K562 (cell line): ENCODE results near the gene USP48. TPM values are rescaled to one million over a fixed set of nuclear protein-coding genes. Genes with fewer than 3 reads are reported as not detected.

Experiments used
- ATAC-seq: fragments of 200-7000 bp; cut with Tn5 transposase; 3 replicates; pipeline ENCODE4 v1.9.1; 2020; ENCODE audit warnings: moderate library complexity
- BruUV-seq: library from RNA; stranded (reverse); fragments of 400-500 nt; replicated peaks from 2 replicates; lab custom pipeline; 2021; lab: Mats Ljungman, UMichigan
- CTCF ChIA-PET: fragments of 300-600 bp; formaldehyde crosslinking; extraction: SDS; loops from one replicate; lab custom pipeline; 2021; ENCODE audit warnings: low intra/inter-chr PET ratio; lab: Yijun Ruan, JAX
- POLR2A ChIA-PET: fragments of 300-600, 350-650 bp; sonication (Branson Sonifier 250); formaldehyde crosslinking; extraction: SDS; loops from one replicate; lab custom pipeline; 2021; ENCODE audit warnings: antibody characterized with exemption, inconsistent platforms; lab: Yijun Ruan, JAX
- DNase-seq, 4 experiments: peaks; one replicate each; pipeline versions ENCODE4 v3.0.0 to v3.0.0-alpha.2; 2011 to 2018; ENCODE audit warnings: low spot score in 3 of 4, mixed read lengths in 3 of 4; ENCODE audit errors: extremely low read depth in 1 of 4
- FAIRE-seq: peaks from 2 replicates; lab custom pipeline; 2011; peaks lifted over from hg19 to GRCh38; lab: Jason Lieb, UNC
- H2AFZ ChIP-seq: 2 replicates; pipeline ENCODE4 v1.6.0; 2011; ENCODE audit warnings: low read depth, low read length, control low read depth, inconsistent platforms
- H3K27ac ChIP-seq: fragments of 200-600 bp; 3 replicates; pipeline ENCODE4 v1.8.0; 2011; ENCODE audit warnings: low read depth, mild to moderate bottlenecking, control low read depth, inconsistent platforms, low read length, moderate library complexity, mixed read lengths; ENCODE audit errors: extremely low read depth
- H3K27me3 ChIP-seq, 2 experiments: fragments of 300-600 bp in 1 of 2; 2 replicates in 1 of 2; 3 replicates in 1 of 2; pipeline versions ENCODE4 v1.6.0 to v1.8.0; 2011; ENCODE audit warnings: inconsistent platforms in 2 of 2, low read length in 2 of 2, mild to moderate bottlenecking in 1 of 2, mixed read lengths in 1 of 2, moderate library complexity in 1 of 2; ENCODE audit not compliant: control insufficient read depth in 2 of 2, insufficient read depth in 2 of 2
- H3K36me3 ChIP-seq: fragments of 300-600 bp; 3 replicates; pipeline ENCODE4 v1.8.0; 2011; ENCODE audit warnings: mild to moderate bottlenecking, low read length, inconsistent platforms; ENCODE audit not compliant: control insufficient read depth, insufficient read depth
- H3K4me1 ChIP-seq, 2 experiments: fragments of 200-600 bp in 1 of 2; replicated peaks in 1 of 2; 2 replicates in 1 of 2; 3 replicates in 1 of 2; pipeline versions ENCODE4 v1.5.1 to v1.8.0; 2011; ENCODE audit warnings: inconsistent platforms in 2 of 2, low read length in 2 of 2, mild to moderate bottlenecking in 1 of 2, mixed read lengths in 1 of 2, moderate library complexity in 1 of 2; ENCODE audit not compliant: control insufficient read depth in 2 of 2, insufficient read depth in 2 of 2
- H3K4me2 ChIP-seq: 2 replicates; pipeline ENCODE4 v1.6.1; 2011; ENCODE audit warnings: low read length, control low read depth, inconsistent platforms, mixed read lengths; ENCODE audit not compliant: insufficient read depth
- H3K4me3 ChIP-seq: fragments of 200-600 bp; sonication (generic), shearing (Covaris generic); 2 replicates; pipeline ENCODE4 v1.5.1; 2016; ENCODE audit warnings: control low read depth, inconsistent platforms
- H3K79me2 ChIP-seq: fragments of 200-600 bp; 3 replicates; pipeline ENCODE4 v1.8.0; 2011; ENCODE audit warnings: low read length, inconsistent platforms; ENCODE audit not compliant: control insufficient read depth, insufficient read depth
- H3K9ac ChIP-seq, 2 experiments: 2 replicates each; pipeline versions ENCODE4 v1.6.0 to v1.6.1; 2011; ENCODE audit warnings: low read depth in 2 of 2, low read length in 2 of 2, control low read depth in 1 of 2, inconsistent platforms in 1 of 2, mild to moderate bottlenecking in 1 of 2, mixed read lengths in 1 of 2; ENCODE audit not compliant: insufficient read depth in 1 of 2
- H3K9me1 ChIP-seq: one replicate; pipeline ENCODE4 v1.6.0; 2011; ENCODE audit warnings: inconsistent platforms, mild to moderate bottlenecking, low read length, moderate library complexity; ENCODE audit not compliant: control insufficient read depth, insufficient read depth
- H3K9me3 ChIP-seq: replicated peaks from 2 replicates; pipeline ENCODE4 v1.5.1; 2011; ENCODE audit warnings: low read depth, low read length, inconsistent platforms; ENCODE audit not compliant: control insufficient read depth, insufficient read depth
- H4K20me1 ChIP-seq: replicated peaks from 2 replicates; pipeline ENCODE4 v1.6.1; 2011; ENCODE audit warnings: low read length, inconsistent platforms, mixed read lengths; ENCODE audit not compliant: control insufficient read depth, insufficient read depth
- BRF1 ChIP-seq: IDR thresholded peaks from 3 replicates; pipeline ENCODE4 v1.6.1; 2011; ENCODE audit warnings: borderline replicate concordance, mild to moderate bottlenecking; ENCODE audit not compliant: insufficient read length; ENCODE audit errors: extremely low read depth
- EZH2 ChIP-seq: IDR thresholded peaks from 2 replicates; pipeline ENCODE4 v1.6.1; 2012; ENCODE audit warnings: low read depth, mild to moderate bottlenecking, inconsistent platforms, low read length, borderline replicate concordance
- FOSL1 ChIP-seq: fragments of 200-800 bp; sonication (Bioruptor generic); conservative IDR thresholded peaks from 2 replicates; pipeline ENCODE4 v1.6.1; 2016; ENCODE audit warnings: missing genetic modification characterization, missing compliant biosample characterization
- GTF2F1 ChIP-seq: IDR thresholded peaks from 2 replicates; pipeline ENCODE4 v1.6.1; 2011; ENCODE audit warnings: low read depth, low read length, improper control_type of control experiment
- HDAC8 ChIP-seq: fragments of 450-650 bp; IDR thresholded peaks from 2 replicates; pipeline ENCODE4 v1.6.1; 2016; ENCODE audit warnings: mild to moderate bottlenecking, missing genetic modification characterization, moderate library complexity, missing compliant biosample characterization
- LEF1 ChIP-seq: fragments of 450-650 bp; IDR thresholded peaks from 2 replicates; pipeline ENCODE4 v1.6.1; 2016; ENCODE audit warnings: mild to moderate bottlenecking
- MCM5 ChIP-seq: fragments of 450-650 bp; IDR thresholded peaks from 2 replicates; pipeline ENCODE4 v1.6.1; 2016; ENCODE audit warnings: low read depth
- NR4A1 ChIP-seq, 2 experiments: fragments of 250-450 bp in 1 of 2; fragments of 450-650 bp in 1 of 2; sonication (Bioruptor Pico) in 1 of 2; IDR thresholded peaks; 2 replicates each; pipeline versions ENCODE4 v1.4.0 to v1.6.1; 2016 to 2020; ENCODE audit warnings: mild to moderate bottlenecking in 2 of 2, missing compliant biosample characterization in 1 of 2, missing genetic modification characterization in 1 of 2, moderate library complexity in 1 of 2
- PHF21A ChIP-seq: fragments of 450-650 bp; IDR thresholded peaks from 2 replicates; pipeline ENCODE4 v1.6.1; 2017; ENCODE audit warnings: low read depth, borderline replicate concordance
- POU5F1 ChIP-seq: fragments of 150-350 bp; IDR thresholded peaks from 2 replicates; pipeline ENCODE4 v1.6.1; 2014; ENCODE audit warnings: borderline replicate concordance, low read length, low read depth, mild to moderate bottlenecking; ENCODE audit not compliant: partially characterized antibody
- RAD21 ChIP-seq, 2 experiments: fragments of 250-450 bp in 1 of 2; fragments of 450-650 bp in 1 of 2; sonication (Bioruptor Pico) in 1 of 2; formaldehyde crosslinking in 1 of 2; IDR thresholded peaks in 1 of 2; conservative IDR thresholded peaks in 1 of 2; 2 replicates each; pipeline versions ENCODE4 v1.4.0 to v1.8.0; 2020 to 2022; ENCODE audit warnings: mild to moderate bottlenecking in 2 of 2, moderate library complexity in 1 of 2
- RBM22 ChIP-seq: fragments of 200-400 bp; formaldehyde crosslinking; IDR thresholded peaks from 2 replicates; pipeline ENCODE4 v1.6.1; 2018; ENCODE audit warnings: low read length, low read depth; ENCODE audit not compliant: poor library complexity, severe bottlenecking
- SMARCA4 ChIP-seq: fragments of 450-650 bp; IDR thresholded peaks from 2 replicates; pipeline ENCODE4 v1.6.1; 2016
- TEAD2 ChIP-seq: fragments of 450-650 bp; IDR thresholded peaks from 2 replicates; pipeline ENCODE4 v1.6.1; 2016; ENCODE audit warnings: missing genetic modification characterization, control low read depth, missing compliant biosample characterization
- ZNF23 ChIP-seq: fragments of 250-450 bp; sonication (Bioruptor Pico); IDR thresholded peaks from 2 replicates; pipeline ENCODE4 v1.4.0; 2020; ENCODE audit warnings: mild to moderate bottlenecking
- WGBS: fragments of 100-300 bp; shearing (Covaris generic); methylation state at CpG from one replicate; pipeline ENCODE4 v1.1.6; 2016; ENCODE audit warnings: low coverage, mixed read lengths; ENCODE audit not compliant: insufficient coverage; ENCODE audit errors: missing lambda C conversion rate; 5-methylcytosine and 5-hydroxymethylcytosine counted together
- in situ Hi-C: fragments of 300-500 bp; cut with MboI; formaldehyde crosslinking; loops from 4 replicates; pipeline ENCODE4 v1.15.0; 2018; ENCODE audit warnings: inconsistent platforms, mixed read lengths
- intact Hi-C: fragments of 100-400 bp; cut with micrococcal nuclease; formaldehyde crosslinking; loops from 2 replicates; pipeline ENCODE4 v1.14.2; 2022
- polyA plus RNA-seq, 8 experiments: library from polyadenylated mRNA; depleted of rRNA in 4 of 8; stranded (reverse) in 5 of 8; unstranded in 3 of 8; fragments of >200 nt; fragmentation: Nextera tagmentation in 2 of 8; fragmentation: Illumina TruSeq in 1 of 8; extraction: Ambion mirVana in 2 of 8; extraction: Trizol in 1 of 8; gene quantifications; 2 replicates each; pipeline versions ENCODE4 v1.2.1 to v1.2.3, GENCODE V29; 2011 to 2014; ENCODE audit warnings: inconsistent platforms in 1 of 8, missing spikeins in 1 of 8
- total RNA-seq, 7 experiments: library from RNA; depleted of rRNA in 6 of 7; stranded (reverse); fragments of >200 nt in 6 of 7; fragmentation: Illumina TruSeq in 2 of 7; extraction: Trizol in 2 of 7; gene quantifications; 2 replicates each; pipeline versions ENCODE4 v1.2.1 to v1.2.3, GENCODE V29; 2011 to 2021; ENCODE audit warnings: low replicate concordance in 1 of 7
- TF ChIP-seq, protein P1 (sequence below): sonication (generic); formaldehyde crosslinking; IDR thresholded peaks from 2 replicates; pipeline ENCODE4 v1.8.1; 2023; ENCODE audit warnings: mild to moderate bottlenecking, missing genetic modification reagents, moderate library complexity
- TF ChIP-seq, protein P2 (sequence below): fragments of 200-800 bp; sonication (Bioruptor generic); IDR thresholded peaks from 2 replicates; pipeline ENCODE4 v1.6.1; 2017; ENCODE audit warnings: missing genetic modification characterization, missing compliant biosample characterization

USP48 gene
- total and polyA plus RNA-seq, 9 of the 15 experiments (the other 6 are each of a cell fraction or from before 2014, with no cell fraction given): 23.3 to 123 (median 106) TPM

DNA sequence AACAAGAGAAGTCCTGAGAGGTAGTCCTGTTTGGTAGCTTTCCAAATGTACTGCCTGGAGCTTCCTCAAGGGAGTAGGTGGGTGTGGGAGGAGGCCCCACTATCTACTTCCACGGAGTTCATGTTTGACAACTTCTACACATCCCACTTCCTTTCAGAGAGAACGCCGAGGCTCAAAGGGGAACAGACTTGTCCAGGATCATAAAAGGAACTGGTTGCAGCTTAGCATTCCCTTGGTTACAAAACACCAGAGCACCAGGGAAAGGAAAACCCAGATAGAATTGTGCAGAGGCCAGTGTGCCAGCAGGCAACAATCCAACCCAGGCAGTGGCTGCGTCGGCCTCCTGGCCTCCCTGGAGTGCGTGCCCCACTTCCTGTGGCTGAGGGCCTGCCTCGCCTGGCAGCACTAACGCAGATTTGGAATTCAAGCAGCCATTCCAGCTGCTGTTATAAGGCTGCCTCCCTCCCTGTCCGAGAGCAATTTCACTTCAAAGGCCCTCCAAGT, 109.6 kb downstream of the USP48 start:
- ChIA-PET CTCF (no interaction called here), POLR2A (interaction anchor here (0.6 to 2.9 kb wide), 8 partner anchors 7 to 530 kb away, joined by 3 to 13 read pairs (median 4); no protein-coding TSS in a partner anchor)
- Histone ChIP-seq H3K4me2 (0 out of 2 replicates have a peak overlapping the region, but pooled peaks have one; percentile 2), H3K27me3 (no peaks in the 10 kb centered on the region), H3K9me3 (no peaks in the 10 kb centered on the region), H3K36me3 (peaks cover 20% of the 10 kb centered on the region; the same call in 2 of the 3 replicates), H3K79me2 (peaks cover 8% of the 10 kb centered on the region; the same call in 2 of the 3 replicates), H2AFZ (0 out of 2 replicates have a peak overlapping the region, but pooled peaks have one; percentile 5), H4K20me1 (no peaks in the 10 kb centered on the region), H3K4me3 (no peak overlapping the region), H3K9ac (peak overlapping the region; percentile 19 to 73), H3K9me1 (no peaks in the 10 kb centered on the region), H3K4me1 (peaks cover 51 to 65% of the 10 kb centered on the region in 2 experiments), H3K27ac (peak overlapping the region; percentile 44; the same call in 2 of the 3 replicates)
- no TSS peak for BruUV-seq
- 32% methylated on average over 9 of the region's 9 CpGs for WGBS
- intact Hi-C loops (loop anchor here (2.0 to 5.0 kb wide), 2 partner anchors 13 to 109 kb away; partner anchors contain the start of gene USP48), in situ Hi-C loops (loop anchor here (25.0 kb wide), 1 partner anchor 161 kb away; the partner anchor contains the start of gene ALPL)
- FAIRE-seq: peak; percentile 78
- no peak for ATAC-seq
- peak in 2 of 4 experiments; percentile 44 to 73 for DNase-seq
- TF ChIP-seq FOSL1 (tag) (no peak), PHF21A (no peak), ZNF23 (CRISPR knock-in tag) (no peak), TEAD2 (tag) (no peak), SMARCA4 (no peak; the same call in 1 of the 2 replicates), RBM22 (no peak), RAD21 (CRISPR knock-in tag; conservative IDR thresholded peaks at IDR 0.05 in 1 of 2, IDR thresholded peaks at IDR 0.05 in 1 of 2) (0 out of 4 replicates have a peak, but pooled peaks of 1 of the 2 experiments have one; percentile 13), POU5F1 (no peak), MCM5 (no peak), GTF2F1 (no peak), BRF1 (no peak), HDAC8 (tag) (no peak), NR4A1 (CRISPR knock-in tag; IDR thresholded peaks at IDR 0.05) (no peak), NR4A1 (tag; IDR thresholded peaks at IDR 0.05) (no peak), EZH2 (no peak), LEF1 (no peak)
- TF ChIP-seq, protein P1, sequence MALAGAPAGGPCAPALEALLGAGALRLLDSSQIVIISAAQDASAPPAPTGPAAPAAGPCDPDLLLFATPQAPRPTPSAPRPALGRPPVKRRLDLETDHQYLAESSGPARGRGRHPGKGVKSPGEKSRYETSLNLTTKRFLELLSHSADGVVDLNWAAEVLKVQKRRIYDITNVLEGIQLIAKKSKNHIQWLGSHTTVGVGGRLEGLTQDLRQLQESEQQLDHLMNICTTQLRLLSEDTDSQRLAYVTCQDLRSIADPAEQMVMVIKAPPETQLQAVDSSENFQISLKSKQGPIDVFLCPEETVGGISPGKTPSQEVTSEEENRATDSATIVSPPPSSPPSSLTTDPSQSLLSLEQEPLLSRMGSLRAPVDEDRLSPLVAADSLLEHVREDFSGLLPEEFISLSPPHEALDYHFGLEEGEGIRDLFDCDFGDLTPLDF (CRISPR knock-in tag): no peak
- TF ChIP-seq, protein P2, sequence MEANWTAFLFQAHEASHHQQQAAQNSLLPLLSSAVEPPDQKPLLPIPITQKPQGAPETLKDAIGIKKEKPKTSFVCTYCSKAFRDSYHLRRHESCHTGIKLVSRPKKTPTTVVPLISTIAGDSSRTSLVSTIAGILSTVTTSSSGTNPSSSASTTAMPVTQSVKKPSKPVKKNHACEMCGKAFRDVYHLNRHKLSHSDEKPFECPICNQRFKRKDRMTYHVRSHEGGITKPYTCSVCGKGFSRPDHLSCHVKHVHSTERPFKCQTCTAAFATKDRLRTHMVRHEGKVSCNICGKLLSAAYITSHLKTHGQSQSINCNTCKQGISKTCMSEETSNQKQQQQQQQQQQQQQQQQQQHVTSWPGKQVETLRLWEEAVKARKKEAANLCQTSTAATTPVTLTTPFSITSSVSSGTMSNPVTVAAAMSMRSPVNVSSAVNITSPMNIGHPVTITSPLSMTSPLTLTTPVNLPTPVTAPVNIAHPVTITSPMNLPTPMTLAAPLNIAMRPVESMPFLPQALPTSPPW (CRISPR knock-in tag): no peak
